GM10248 (cell line): Measurements from ENCODE around the gene ZDHHC20.

Experiments used
- CTCF ChIA-PET: fragments of 300-600 bp; sonication (Branson Sonifier 250); formaldehyde crosslinking; extraction: SDS; loops from one replicate; lab custom pipeline; 2021; ENCODE audit warnings: antibody characterized with exemption; lab: Yijun Ruan, JAX
- POLR2A ChIA-PET: fragments of 350-650 bp; sonication (Branson Sonifier 250); formaldehyde crosslinking; extraction: SDS; loops from one replicate; lab custom pipeline; 2020; ENCODE audit warnings: antibody characterized with exemption; lab: Yijun Ruan, JAX
- DNase-seq: peaks from one replicate; pipeline ENCODE4 v3.0.0; 2012; ENCODE audit errors: extremely low spot score
- TF ChIP-seq, protein P1 (sequence below): IDR thresholded peaks from 2 replicates; pipeline ENCODE4 v1.5.1; 2012; ENCODE audit warnings: mild to moderate bottlenecking, low read depth; ENCODE audit errors: extremely low read depth, missing control alignments, control extremely low read depth

Gene ZDHHC20

DNA sequence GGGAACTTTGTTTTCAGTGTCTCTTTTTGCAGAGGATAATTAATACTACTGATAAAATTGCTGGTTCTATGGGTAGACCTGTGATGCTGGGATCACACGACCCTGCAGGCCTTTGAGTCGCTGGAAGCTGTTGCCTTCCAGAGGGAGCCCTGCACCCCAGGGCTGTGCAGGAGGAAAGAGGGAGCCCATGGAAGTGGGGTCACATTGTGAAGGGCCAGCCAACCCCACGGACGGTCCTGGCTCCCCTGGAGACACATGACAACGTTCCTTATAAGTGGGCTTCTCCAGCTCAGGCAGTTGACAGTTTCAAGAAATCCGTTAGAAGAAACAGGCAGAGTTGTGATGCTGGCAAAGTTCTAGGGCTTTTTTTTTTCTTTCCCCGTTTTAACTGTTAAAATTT lies 98.0 kb downstream of the ZDHHC20 start:
- TF ChIP-seq, protein P1, sequence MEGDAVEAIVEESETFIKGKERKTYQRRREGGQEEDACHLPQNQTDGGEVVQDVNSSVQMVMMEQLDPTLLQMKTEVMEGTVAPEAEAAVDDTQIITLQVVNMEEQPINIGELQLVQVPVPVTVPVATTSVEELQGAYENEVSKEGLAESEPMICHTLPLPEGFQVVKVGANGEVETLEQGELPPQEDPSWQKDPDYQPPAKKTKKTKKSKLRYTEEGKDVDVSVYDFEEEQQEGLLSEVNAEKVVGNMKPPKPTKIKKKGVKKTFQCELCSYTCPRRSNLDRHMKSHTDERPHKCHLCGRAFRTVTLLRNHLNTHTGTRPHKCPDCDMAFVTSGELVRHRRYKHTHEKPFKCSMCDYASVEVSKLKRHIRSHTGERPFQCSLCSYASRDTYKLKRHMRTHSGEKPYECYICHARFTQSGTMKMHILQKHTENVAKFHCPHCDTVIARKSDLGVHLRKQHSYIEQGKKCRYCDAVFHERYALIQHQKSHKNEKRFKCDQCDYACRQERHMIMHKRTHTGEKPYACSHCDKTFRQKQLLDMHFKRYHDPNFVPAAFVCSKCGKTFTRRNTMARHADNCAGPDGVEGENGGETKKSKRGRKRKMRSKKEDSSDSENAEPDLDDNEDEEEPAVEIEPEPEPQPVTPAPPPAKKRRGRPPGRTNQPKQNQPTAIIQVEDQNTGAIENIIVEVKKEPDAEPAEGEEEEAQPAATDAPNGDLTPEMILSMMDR: no peak
- DNase-seq: no peak
- ChIA-PET POLR2A (no interaction called here), CTCF (no interaction called here)

DNA sequence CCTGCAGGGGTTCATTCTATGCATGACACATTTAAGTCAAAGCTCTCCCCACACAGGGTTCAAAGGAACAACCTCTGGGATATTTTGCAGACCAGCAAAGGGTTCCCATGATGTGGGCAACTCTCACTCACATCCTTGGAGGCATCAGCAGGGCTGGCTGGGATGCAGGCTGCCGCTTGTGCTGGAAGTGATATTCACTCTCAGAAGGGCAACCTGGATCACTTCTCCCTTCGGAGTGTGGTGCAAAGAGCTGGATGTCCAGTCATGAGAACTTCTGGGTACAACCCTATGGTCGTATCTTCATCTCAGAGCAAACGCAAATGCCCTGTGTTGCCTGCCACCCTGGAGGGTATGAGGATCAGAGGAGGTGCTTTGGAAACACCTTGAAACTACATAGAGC lies 98.6 kb downstream of the ZDHHC20 start:
- TF ChIP-seq, protein P1: no peak
- CTCF ChIA-PET: no interaction called here
- POLR2A ChIA-PET: no interaction called here
- DNase-seq: no peak

DNA sequence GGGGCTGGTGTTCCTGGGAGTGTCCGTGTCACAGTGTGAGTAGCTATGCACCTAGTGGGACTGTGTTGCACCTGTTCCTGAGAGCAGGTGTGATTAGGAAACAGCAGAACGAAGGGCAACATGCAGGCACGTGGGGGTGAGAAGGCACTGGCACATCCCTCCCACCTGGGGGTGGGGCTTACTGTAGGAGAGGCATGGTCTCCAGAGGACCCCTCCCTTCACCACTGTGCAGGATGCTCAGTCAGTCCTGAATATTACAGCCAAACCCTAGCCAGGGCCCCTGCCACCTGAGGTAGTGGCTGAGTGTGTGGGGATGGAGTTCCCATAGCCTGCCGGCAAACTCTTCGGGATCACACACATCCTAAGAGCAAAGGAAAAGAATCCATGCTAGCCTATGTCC lies 99.2 kb downstream of the ZDHHC20 start:
- CTCF ChIA-PET: no interaction called here
- POLR2A ChIA-PET: no interaction called here
- TF ChIP-seq, protein P1: no peak
- DNase-seq: no peak

DNA sequence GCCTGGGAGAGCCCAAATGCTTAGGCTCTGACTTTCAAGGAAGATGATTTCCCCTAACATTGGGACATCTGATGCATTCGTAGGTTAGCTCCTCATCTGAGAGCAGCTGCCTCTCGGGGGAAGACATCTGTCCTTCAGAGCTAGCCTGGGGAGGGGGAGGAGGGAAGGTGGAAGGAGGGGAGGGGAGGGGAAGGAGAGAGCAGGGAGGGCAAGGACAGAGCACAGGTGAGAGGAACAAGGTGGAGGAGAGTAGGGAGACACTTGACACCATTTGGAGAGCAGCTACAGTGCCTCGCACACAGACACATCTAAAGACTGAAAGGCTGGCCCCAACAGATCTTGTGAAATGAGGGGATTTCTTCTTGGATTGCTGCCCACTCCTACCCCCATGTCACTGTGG lies 103.8 kb downstream of the ZDHHC20 start:
- ChIA-PET CTCF (no interaction called here), POLR2A (no interaction called here)

DNA sequence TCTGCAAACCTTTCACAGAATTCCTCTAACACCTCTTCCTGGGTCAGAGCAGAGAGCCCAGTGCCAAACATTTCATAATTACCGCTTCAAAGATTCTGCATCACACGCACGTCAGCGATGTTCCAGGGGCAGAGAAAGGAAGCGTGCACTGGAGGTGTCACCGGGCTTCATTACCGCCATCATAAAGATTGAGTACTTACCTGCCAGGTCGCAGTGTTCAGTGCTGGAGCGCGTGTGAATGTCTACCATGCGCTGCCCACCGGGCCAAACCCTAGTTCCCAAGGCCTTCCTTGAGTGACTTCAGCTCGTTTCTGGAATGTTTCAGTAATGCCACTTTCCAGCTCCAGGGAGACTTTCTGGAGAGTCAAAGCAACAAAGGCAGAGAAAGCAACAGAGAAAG lies 104.4 kb downstream of the ZDHHC20 start:
- POLR2A ChIA-PET: no interaction called here

More for the DNA sequence above, 103.8 kb downstream of the ZDHHC20 start:
- no peak for DNase-seq
- TF ChIP-seq, protein P1: no peak

DNA sequence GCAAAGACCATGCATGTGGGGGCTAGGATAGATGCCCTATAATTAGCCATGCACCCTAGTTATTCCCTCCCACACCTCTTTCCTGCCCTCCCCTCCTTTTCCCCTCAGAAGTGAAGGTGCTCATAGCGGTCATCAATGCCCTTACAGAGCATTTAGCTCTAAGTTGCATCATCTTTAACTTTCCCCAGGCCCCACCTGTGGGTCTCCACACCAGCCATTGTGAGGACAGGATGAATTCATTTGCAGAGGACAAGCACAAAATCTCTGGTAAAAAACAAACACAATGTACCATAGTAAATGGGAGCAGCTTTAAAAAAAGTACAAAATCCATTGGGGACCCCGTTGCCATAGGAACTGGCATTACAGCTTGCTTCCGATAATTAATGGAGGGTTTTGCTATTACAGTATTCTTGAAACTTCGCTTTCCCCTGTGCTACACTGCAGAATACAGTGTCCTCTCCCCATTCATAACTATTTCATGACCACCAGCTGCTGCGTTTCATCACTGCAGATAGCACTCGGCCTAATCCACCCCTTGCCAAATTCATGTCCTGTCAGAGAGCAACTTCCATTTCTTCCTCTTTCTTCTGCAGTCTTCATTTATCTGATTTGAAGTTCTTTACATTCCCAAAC lies 110.5 kb downstream of the ZDHHC20 start:
- TF ChIP-seq, protein P1: no peak
- ChIA-PET POLR2A (no interaction called here), CTCF (interaction anchor here (1.3 kb wide), 1 partner anchor 28 kb away, joined by 3 read pairs; no protein-coding TSS in a partner anchor)
- DNase-seq: no peak

More for the DNA sequence above, 104.4 kb downstream of the ZDHHC20 start:
- CTCF ChIA-PET: interaction anchor here (1.5 kb wide), 1 partner anchor 56 kb away, joined by 3 read pairs; no protein-coding TSS in a partner anchor
- DNase-seq: no peak
- TF ChIP-seq, protein P1: no peak
